ENCODE results near the gene SLC35F6. TPM values are rescaled to one million over a fixed set of nuclear protein-coding genes. Genes with fewer than 3 reads are reported as not detected.

SLC35F6 gene
- total RNA-seq, 2 donors from 2014 or later = 5.1 to 8.6 TPM

- no peak for DNase-seq (ENCODE audit: low spot score in 2 of 2)
- no peak for ATAC-seq
- Mint-ChIP-seq H3K27ac (no peak overlapping the region), H3K36me3 (no peaks in the 10 kb centered on the region), H3K9me3 (no peaks in the 10 kb centered on the region)
Observed at GRCh38 chr2:26726228-26726627, 37.9 kb upstream of the SLC35F6 start.

GRCh38 chr2:26727641-26728561 is 36.2 kb upstream of the SLC35F6 start:
- ATAC-seq (peak; percentile 33 to 65), DNase-seq (ENCODE audit: low spot score in 2 of 2) (no peak)
- Mint-ChIP-seq H3K27ac (no peak overlapping the region), H3K36me3 (no peaks in the 10 kb centered on the region), H3K9me3 (no peaks in the 10 kb centered on the region)

- no peaks in the 10 kb centered on the region for H3K9me3 Mint-ChIP-seq
- no peak for DNase-seq (ENCODE audit: low spot score in 2 of 2)
- H3K27ac Mint-ChIP-seq = no peak overlapping the region
- no peak for ATAC-seq
- H3K36me3 Mint-ChIP-seq = no peaks in the 10 kb centered on the region
Observed at GRCh38 chr2:26729311-26729710, 34.8 kb upstream of the SLC35F6 start.

GRCh38 chr2:26730549-26731344 is 33.3 kb upstream of the SLC35F6 start:
- H3K9me3 Mint-ChIP-seq = no peaks in the 10 kb centered on the region
- H3K27ac Mint-ChIP-seq = no peak overlapping the region
- no peaks in the 10 kb centered on the region for H3K36me3 Mint-ChIP-seq
- ATAC-seq (no peak), DNase-seq (ENCODE audit: low spot score in 2 of 2) (no peak)

- DNase-seq (ENCODE audit: low spot score in 2 of 2) = no peak
- H3K36me3 Mint-ChIP-seq = no peaks in the 10 kb centered on the region
- ATAC-seq = no peak
- no peak overlapping the region for H3K27ac Mint-ChIP-seq
- H3K9me3 Mint-ChIP-seq = no peaks in the 10 kb centered on the region
Observed at GRCh38 chr2:26731714-26732113, 32.4 kb upstream of the SLC35F6 start.

- DNase-seq (ENCODE audit: low spot score in 2 of 2) (no peak), ATAC-seq (no peak)
- Mint-ChIP-seq H3K9me3 (no peaks in the 10 kb centered on the region), H3K36me3 (no peaks in the 10 kb centered on the region), H3K27ac (no peak overlapping the region)
Observed at GRCh38 chr2:26732446-26732845, 31.6 kb upstream of the SLC35F6 start.

- no peak overlapping the region for H3K27ac Mint-ChIP-seq
- H3K36me3 Mint-ChIP-seq = no peaks in the 10 kb centered on the region
- DNase-seq (ENCODE audit: low spot score in 2 of 2) = no peak
- H3K9me3 Mint-ChIP-seq = no peaks in the 10 kb centered on the region
- no peak for ATAC-seq
Observed at GRCh38 chr2:26733413-26733812, 30.7 kb upstream of the SLC35F6 start.

- Mint-ChIP-seq H3K9me3 (no peaks in the 10 kb centered on the region), H3K36me3 (no peaks in the 10 kb centered on the region), H3K27ac (no peak overlapping the region)
- DNase-seq (ENCODE audit: low spot score in 2 of 2) (no peak), ATAC-seq (peak in 1 of 2 donors; percentile 31)
Observed at GRCh38 chr2:26735097-26735496, 29.0 kb upstream of the SLC35F6 start.

- ATAC-seq (no peak), DNase-seq (ENCODE audit: low spot score in 2 of 2) (no peak)
- Mint-ChIP-seq H3K9me3 (no peaks in the 10 kb centered on the region), H3K27ac (no peak overlapping the region), H3K36me3 (no peaks in the 10 kb centered on the region)
Observed at GRCh38 chr2:26735883-26736588, 28.0 kb upstream of the SLC35F6 start.

GRCh38 chr2:26737221-26737620 is 26.9 kb upstream of the SLC35F6 start:
- no peak for ATAC-seq
- no peaks in the 10 kb centered on the region for H3K9me3 Mint-ChIP-seq
- no peaks in the 10 kb centered on the region for H3K36me3 Mint-ChIP-seq
- H3K27ac Mint-ChIP-seq = no peak overlapping the region
- no peak for DNase-seq (ENCODE audit: low spot score in 2 of 2)

GRCh38 chr2:26738481-26738880 is 25.6 kb upstream of the SLC35F6 start:
- Mint-ChIP-seq H3K9me3 (no peaks in the 10 kb centered on the region), H3K36me3 (no peaks in the 10 kb centered on the region), H3K27ac (no peak overlapping the region)
- no peak for DNase-seq (ENCODE audit: low spot score in 2 of 2)
- no peak for ATAC-seq

- ATAC-seq = no peak
- Mint-ChIP-seq H3K27ac (no peak overlapping the region), H3K9me3 (no peaks in the 10 kb centered on the region), H3K36me3 (no peaks in the 10 kb centered on the region)
- DNase-seq (ENCODE audit: low spot score in 2 of 2) = no peak
Observed at GRCh38 chr2:26739514-26739913, 24.6 kb upstream of the SLC35F6 start.

GRCh38 chr2:26740346-26740745 is 23.7 kb upstream of the SLC35F6 start:
- Mint-ChIP-seq H3K36me3 (no peaks in the 10 kb centered on the region), H3K9me3 (no peaks in the 10 kb centered on the region)
- DNase-seq (ENCODE audit: low spot score in 2 of 2) = no peak

GRCh38 chr2:26740890-26741302 is 23.2 kb upstream of the SLC35F6 start:
- no peaks in the 10 kb centered on the region for H3K9me3 Mint-ChIP-seq
- ATAC-seq (peak in 1 of 2 donors; percentile 79), DNase-seq (ENCODE audit: low spot score in 2 of 2) (no peak)
- no peaks in the 10 kb centered on the region for H3K36me3 Mint-ChIP-seq
- H3K27ac Mint-ChIP-seq = no peak overlapping the region

More at GRCh38 chr2:26740346-26740745, 23.7 kb upstream of the SLC35F6 start:
- no peak overlapping the region for H3K27ac Mint-ChIP-seq
- no peak for ATAC-seq

GRCh38 chr2:26742048-26742770 is 21.9 kb upstream of the SLC35F6 start:
- DNase-seq (ENCODE audit: low spot score in 2 of 2) = no peak
- Mint-ChIP-seq H3K9me3 (no peaks in the 10 kb centered on the region), H3K27ac (no peak overlapping the region), H3K36me3 (no peaks in the 10 kb centered on the region)
- no peak for ATAC-seq

GRCh38 chr2:26743852-26744251 is 20.2 kb upstream of the SLC35F6 start:
- ATAC-seq (no peak), DNase-seq (ENCODE audit: low spot score in 2 of 2) (no peak)
- Mint-ChIP-seq H3K36me3 (no peaks in the 10 kb centered on the region), H3K9me3 (no peaks in the 10 kb centered on the region), H3K27ac (peak overlapping the region in 1 of 2 donors; percentile 22)

Measured in activated naive CD4-positive, alpha-beta T cell treated with anti-CD3 and anti-CD28 coated beads, Interleukin-2, amount 50 U/mL, for 72 hours (primary cell).